Measurements from ENCODE around the gene CCDC141.
"Not testable (repeated sequence)": the region's sequence is repeated elsewhere in the genome, so short reads cannot be mapped to it uniquely, and the experiment has no call there.

CCDC141 gene, protein sequence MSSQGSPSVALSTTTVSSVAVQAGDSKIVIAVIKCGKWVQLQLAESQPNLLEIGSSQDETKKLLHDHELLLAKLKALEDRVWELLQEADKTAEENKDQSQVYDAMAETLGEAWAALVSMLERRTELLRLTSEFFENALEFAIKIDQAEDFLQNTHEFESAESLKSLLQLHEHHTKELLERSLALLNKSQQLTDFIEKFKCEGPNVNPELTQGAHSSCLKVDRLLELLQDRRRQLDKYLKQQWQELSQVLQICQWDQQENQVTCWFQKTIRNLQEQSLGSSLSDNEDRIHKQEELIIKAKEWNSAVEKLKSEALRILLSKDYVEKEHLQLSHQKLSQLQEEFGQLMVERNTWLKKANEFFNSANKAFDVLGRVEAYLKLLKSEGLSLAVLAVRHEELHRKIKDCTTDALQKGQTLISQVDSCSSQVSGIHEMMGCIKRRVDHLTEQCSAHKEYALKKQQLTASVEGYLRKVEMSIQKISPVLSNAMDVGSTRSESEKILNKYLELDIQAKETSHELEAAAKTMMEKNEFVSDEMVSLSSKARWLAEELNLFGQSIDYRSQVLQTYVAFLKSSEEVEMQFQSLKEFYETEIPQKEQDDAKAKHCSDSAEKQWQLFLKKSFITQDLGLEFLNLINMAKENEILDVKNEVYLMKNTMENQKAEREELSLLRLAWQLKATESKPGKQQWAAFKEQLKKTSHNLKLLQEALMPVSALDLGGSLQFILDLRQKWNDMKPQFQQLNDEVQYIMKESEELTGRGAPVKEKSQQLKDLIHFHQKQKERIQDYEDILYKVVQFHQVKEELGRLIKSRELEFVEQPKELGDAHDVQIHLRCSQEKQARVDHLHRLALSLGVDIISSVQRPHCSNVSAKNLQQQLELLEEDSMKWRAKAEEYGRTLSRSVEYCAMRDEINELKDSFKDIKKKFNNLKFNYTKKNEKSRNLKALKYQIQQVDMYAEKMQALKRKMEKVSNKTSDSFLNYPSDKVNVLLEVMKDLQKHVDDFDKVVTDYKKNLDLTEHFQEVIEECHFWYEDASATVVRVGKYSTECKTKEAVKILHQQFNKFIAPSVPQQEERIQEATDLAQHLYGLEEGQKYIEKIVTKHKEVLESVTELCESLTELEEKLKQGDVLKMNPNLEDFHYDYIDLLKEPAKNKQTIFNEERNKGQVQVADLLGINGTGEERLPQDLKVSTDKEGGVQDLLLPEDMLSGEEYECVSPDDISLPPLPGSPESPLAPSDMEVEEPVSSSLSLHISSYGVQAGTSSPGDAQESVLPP (N-terminal part only)

GRCh38 chr2:179049546-179050311 lies at the start of gene CCDC141:
TSS of gene CCDC141 (minus strand) at chr2:179050137. CDS start at chr2:179049941, 196 bp downstream.
- no peak for DNase-seq (ENCODE audit: low read depth)

- no peak for DNase-seq (ENCODE audit: low read depth)
These were observed 48.2 kb upstream of the CCDC141 start for GRCh38 chr2:179098080-179098689.

DNA sequence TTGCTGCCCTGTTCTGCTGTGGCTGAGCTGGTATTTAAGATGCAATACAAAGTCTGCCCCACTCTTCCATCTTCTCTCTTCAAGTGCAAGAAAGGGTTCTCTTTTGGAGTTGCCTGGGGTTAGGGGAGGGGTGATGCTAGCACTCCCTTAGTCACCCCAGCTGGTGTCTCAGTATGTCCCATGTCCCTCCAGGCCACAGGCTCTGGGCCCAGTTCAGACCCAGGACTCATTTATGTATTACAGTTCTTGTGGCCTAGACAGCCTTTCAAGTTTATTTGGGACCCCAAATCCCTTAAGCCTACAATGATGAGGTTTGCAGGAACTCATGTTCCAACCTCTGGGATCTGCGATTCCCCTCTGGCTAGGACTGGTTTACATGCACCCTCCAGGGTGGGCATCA lies 47.2 kb upstream of the CCDC141 start:
- DNase-seq (ENCODE audit: low read depth), result no peak

DNA sequence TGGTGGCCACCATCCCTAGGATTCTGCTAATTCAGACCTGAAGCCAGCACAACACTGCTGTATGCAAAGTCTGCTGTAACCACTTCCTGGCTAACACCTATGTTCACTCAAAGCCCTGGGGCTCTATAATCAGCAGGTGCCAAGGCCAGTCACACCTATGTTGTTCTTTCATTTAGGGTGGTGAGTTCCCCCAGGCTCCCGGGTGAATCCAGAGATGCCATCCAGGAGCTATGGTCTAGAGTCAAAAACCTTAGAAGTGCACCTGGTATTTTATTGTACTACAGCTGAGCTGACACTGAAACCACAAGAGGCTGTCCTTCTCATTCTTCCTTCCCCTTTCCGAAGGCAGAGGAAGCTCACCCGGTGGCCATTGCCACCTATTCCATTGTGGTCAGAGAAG lies 46.2 kb upstream of the CCDC141 start:
- no peak for DNase-seq (ENCODE audit: low read depth)

GRCh38 chr2:179092912-179093311 lies 43.0 kb upstream of the CCDC141 start:
- not testable (repeated sequence) for DNase-seq (ENCODE audit: low read depth)

- DNase-seq (ENCODE audit: low read depth), result no peak
These were observed 32.8 kb upstream of the CCDC141 start for GRCh38 chr2:179082697-179083096.

DNA sequence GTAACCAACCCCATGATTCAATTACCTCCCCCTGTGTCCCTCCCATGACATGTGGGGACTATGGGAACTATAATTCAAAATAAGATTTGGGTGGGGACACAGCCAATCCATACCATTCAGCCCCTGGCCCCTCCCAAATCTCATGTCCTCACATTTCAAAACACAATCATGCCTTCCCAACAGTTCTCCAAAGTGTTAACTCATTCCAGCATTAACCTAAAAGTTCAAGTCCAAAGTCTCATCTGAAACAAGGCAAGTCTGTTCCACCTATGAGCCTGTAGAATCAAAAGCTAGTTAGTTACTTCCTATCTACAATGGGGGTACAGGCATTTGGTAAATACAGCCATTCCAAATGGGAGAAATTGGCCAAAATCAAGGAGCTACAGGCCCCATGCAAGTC lies 32.0 kb upstream of the CCDC141 start:
- no peak for DNase-seq (ENCODE audit: low read depth)

- DNase-seq (ENCODE audit: low read depth), result no peak
These were observed 22.6 kb upstream of the CCDC141 start for GRCh38 chr2:179072527-179072926.

DNA sequence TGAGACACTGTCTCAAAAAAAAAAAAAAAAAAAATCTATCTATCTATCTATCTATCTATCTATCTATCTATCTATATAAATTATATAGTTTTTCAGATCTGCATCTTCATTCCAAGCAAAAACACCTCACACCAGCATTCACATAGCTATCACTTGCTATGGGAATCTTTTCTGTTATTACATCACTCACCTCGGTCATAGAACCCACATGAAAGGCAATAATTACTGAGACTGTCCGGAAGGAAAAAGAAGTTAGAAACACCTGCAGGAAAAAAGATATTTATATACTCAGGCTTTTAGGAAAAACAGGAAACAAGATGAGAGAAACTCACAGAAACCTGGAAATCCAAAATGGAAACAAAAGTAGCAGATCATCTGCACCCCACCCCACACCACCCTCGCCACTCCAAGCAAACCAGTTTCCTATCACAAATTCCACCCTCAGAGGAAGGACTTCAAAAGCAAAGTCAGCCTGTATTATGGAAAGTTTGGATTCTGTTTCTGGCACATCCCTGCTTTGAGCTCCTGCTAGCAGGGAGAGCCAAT lies 21.9 kb upstream of the CCDC141 start:
- no peak for DNase-seq (ENCODE audit: low read depth)

GRCh38 chr2:179070895-179071294 lies 21.0 kb upstream of the CCDC141 start:
- no peak for DNase-seq (ENCODE audit: low read depth)

GRCh38 chr2:179069685-179070084 lies 19.7 kb upstream of the CCDC141 start:
- no peak for DNase-seq (ENCODE audit: low read depth)

DNA sequence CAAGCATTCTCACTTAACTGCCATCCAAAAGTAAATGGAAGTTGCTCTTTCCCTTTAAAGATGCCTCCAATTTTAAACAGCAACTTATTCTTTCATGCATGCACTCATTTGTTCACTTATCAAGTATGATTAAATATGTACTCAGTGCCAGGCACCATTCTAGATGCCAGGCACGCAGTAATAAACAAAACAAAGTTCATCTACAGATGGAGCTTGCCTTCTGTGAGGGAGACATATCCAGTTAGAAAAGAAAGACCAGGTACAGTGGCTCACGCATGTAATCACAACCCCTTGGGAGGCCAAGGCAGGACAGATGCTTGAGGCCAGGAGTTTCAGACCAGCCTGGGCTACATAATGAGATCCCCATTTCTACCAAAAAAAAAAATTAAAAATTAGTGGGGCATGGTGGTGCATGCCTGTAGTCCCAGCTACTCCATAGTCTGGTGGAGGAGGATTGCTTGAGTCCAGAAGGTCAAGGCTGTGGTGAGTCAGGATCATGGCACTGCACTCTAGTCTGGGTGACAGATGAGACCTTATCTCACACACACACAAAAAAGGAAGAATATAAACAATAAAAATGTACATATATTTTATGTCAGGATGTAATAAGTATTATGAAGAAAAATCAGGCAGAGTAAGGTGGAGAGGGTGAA lies 19.2 kb upstream of the CCDC141 start:
- no peak for DNase-seq (ENCODE audit: low read depth)

GRCh38 chr2:179059026-179059700 lies 9.2 kb upstream of the CCDC141 start:
- no peak for DNase-seq (ENCODE audit: low read depth)

DNA sequence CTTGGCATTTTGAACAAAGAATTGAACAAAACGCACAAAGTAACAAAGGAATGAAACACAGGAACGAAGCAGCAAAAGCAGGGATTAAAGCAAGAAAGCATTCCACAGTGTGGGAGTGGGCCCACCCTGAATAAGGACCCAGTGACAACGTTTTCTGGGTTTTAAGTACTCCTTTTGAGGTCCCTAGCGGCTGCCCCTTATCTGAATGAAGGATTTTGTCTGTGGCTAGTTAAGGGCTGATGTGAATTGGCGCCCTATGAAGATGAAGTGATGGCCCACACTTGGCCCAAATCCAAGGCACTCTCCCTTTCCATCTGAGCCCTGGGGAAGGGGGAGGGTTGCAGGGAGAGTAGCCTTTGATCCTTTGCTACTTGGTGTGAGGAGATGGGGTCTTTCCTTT lies 7.8 kb upstream of the CCDC141 start:
- no peak for DNase-seq (ENCODE audit: low read depth)

- not testable (repeated sequence) for DNase-seq (ENCODE audit: low read depth)
These were observed 3.6 kb upstream of the CCDC141 start for GRCh38 chr2:179053568-179053967.

GRCh38 chr2:179051250-179051649 lies 1.3 kb upstream of the CCDC141 start:
- DNase-seq (ENCODE audit: low read depth), result no peak

GRCh38 chr2:179050755-179051154 lies 818 bp upstream of the CCDC141 start:
- DNase-seq (ENCODE audit: low read depth), result no peak

DNA sequence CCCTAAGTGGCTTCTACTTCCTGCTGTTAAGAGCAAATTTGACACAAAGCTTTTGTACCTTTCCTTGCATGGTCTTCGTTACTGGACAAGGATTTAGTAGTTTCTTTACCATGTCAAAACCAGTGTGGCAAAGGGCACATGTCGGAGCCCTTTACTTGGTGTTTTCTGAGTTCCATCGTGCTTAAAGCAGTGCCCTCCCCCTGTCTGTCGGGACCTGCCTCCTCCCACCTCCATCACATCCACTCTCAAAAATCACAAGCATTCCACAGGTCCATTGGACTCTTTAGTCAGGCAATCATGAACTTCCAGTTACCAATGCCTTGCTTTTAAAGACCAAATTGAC lies 763 bp downstream of the CCDC141 start:
- DNase-seq (ENCODE audit: low read depth), result no peak

DNA sequence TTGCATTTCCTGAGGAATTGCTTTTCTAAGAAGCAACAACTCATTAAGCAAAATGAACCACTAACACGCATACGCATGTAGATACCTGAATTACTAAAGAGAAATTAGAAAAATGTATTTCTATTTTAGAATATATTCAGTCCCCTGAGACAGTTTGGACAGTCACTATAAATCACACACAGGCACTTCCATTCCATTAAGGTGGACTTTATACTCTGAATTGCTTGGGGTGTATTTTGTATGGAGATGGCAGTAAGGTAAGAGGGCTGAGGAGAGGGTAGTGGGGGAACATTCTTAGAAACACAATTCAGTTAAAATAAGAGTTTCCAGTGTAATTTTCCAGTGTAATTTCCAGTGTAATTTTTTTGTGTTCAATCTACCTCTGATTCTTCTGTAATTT lies 1.8 kb downstream of the CCDC141 start:
- DNase-seq (ENCODE audit: low read depth), result no peak

DNA sequence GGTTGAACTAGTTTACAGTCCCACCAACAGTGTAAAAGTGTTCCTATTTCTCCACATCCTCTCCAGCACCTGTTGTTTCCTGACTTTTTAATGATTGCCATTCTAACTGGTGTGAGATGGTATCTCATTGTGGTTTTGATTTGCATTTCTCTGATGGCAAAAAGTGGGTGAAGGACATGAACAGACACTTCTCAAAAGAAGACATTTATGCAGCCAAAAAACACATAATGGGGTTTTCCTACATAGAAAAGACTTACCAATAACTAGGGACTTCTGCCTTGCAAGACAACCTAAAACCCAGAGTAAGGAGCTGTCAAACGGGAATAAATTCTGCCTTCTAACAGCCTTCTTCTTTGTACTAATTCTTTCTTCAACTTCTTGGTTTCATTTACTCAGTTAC lies 4.3 kb downstream of the CCDC141 start:
- DNase-seq (ENCODE audit: low read depth), result not testable (repeated sequence)
